SU-DHL-6 (cell line): ENCODE results near the gene UBAP1.

ENCODE experiments used
- CTCF ChIP-seq: fragments of 200-600 bp; sonication (generic); IDR thresholded peaks from one replicate; pipeline ENCODE4 v1.5.1; 2017; ENCODE audit warnings: antibody characterized with exemption, mild to moderate bottlenecking, low read length, moderate library complexity; ENCODE audit not compliant: insufficient read depth, poor library complexity, severe bottlenecking
- EZH2phosphoT487 ChIP-seq: fragments of 200-600 bp; sonication (generic), shearing (Covaris generic); conservative IDR thresholded peaks from 2 replicates; pipeline ENCODE4 v1.6.1; 2018; ENCODE audit warnings: mild to moderate bottlenecking, antibody characterized with exemption, low read length, moderate library complexity, mixed read lengths

GRCh38 chr9:34279411-34279810, 100.6 kb downstream of the UBAP1 start:
- TF ChIP-seq CTCF (no peak), EZH2phosphoT487 (no peak)
